ENCODE data around the gene SST.

Gene SST

DNA sequence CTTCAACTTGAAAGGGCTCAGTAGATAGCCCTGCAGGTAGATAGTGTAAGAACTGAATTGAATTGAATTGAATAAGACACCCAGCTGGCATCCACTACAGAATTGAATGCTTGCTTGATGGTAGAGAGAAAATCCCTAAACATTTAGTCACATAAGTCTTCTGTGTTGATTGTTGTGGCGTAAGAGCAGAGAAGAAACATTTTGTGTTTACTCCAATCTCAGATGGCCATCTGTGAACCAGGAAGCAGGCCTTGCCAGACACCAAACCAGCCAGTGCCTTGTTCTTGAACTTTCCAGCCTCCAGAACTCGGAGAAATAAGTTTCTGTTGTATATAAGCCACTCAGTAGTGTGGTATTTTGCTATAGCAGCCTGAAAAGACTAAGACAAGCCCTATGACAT, 43.6 kb downstream of the SST start:
- H3K36me3 ChIP-seq (ENCODE audit: insufficient read depth, low read length), result no peaks in the 10 kb centered on the region
- H3K27ac ChIP-seq (ENCODE audit: low read depth, low read length), result no peak overlapping the region
- WGBS, result 93% methylated on average over 2 of the region's 2 CpGs
- no peak overlapping the region for H3K9ac ChIP-seq (ENCODE audit: low read depth, low read length)
- H3K27me3 ChIP-seq (ENCODE audit: insufficient read depth, low read length), result peaks cover 3% of the 10 kb centered on the region; the same call in 1 of the 2 replicates
- no peak overlapping the region for H3K4me3 ChIP-seq (ENCODE audit: low read length)
- no peaks in the 10 kb centered on the region for H3K9me3 ChIP-seq (ENCODE audit: insufficient read depth, low read depth, low read length)
- peaks cover 13% of the 10 kb centered on the region for H3K4me1 ChIP-seq (ENCODE audit: insufficient read depth, low read length)

DNA sequence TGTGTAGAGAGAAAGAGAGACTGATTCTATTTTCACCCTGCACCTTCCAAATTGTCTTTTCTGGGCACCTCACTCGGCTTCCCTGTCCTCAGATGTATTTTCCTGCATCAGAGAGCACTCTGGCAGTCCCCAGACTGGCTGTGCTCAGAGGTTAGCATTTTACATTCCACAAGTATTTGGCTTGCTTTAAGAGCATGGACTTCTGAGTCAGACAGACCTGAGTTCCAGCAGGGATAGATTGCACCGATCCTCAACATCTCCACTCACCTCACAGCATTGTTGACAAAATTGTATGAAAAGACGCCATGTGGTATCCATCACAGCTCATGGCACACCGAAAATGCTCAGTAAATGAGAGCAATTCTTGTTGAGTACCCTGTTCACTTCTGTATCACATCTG, 45.6 kb downstream of the SST start:
- no peak overlapping the region for H3K4me3 ChIP-seq (ENCODE audit: low read length)
- peaks cover 27% of the 10 kb centered on the region for H3K4me1 ChIP-seq (ENCODE audit: insufficient read depth, low read length)
- H3K27me3 ChIP-seq (ENCODE audit: insufficient read depth, low read length), result peaks cover 21% of the 10 kb centered on the region
- no peaks in the 10 kb centered on the region for H3K36me3 ChIP-seq (ENCODE audit: insufficient read depth, low read length)
- H3K9ac ChIP-seq (ENCODE audit: low read depth, low read length), result no peak overlapping the region
- 85% methylated on average over 4 of the region's 4 CpGs for WGBS
- H3K9me3 ChIP-seq (ENCODE audit: insufficient read depth, low read depth, low read length), result no peaks in the 10 kb centered on the region
- H3K27ac ChIP-seq (ENCODE audit: low read depth, low read length), result no peak overlapping the region

DNA sequence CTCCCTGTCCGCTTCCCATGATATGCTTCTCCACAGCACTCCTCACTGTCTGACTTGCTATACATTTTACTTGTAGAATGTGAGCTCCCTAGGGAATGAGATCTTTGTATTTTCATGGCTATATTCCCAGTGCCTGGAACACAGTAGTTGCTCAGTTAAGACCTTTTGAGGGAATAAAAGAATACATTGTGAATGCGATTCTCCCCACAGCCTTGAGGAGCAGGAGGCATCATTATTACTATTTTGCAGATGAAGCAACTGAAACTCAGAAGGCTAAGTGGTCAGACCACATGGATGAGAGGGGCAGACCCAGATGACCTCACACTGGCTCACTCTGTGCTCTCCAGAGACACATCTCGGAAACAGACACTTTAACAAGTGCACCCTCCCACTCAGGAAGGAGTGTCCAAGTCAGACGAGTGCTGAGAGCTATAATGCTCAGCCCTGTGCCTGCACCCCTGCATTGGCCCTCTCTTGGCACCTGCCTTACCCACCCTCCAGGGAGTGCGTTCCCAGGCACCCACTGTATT, 46.8 kb downstream of the SST start:
- Histone ChIP-seq H3K27ac (ENCODE audit: low read depth, low read length) (no peak overlapping the region), H3K27me3 (ENCODE audit: insufficient read depth, low read length) (peaks cover 29% of the 10 kb centered on the region), H3K9me3 (ENCODE audit: insufficient read depth, low read depth, low read length) (no peaks in the 10 kb centered on the region), H3K9ac (ENCODE audit: low read depth, low read length) (no peak overlapping the region), H3K4me1 (ENCODE audit: insufficient read depth, low read length) (peaks cover 33% of the 10 kb centered on the region), H3K4me3 (ENCODE audit: low read length) (no peak overlapping the region), H3K36me3 (ENCODE audit: insufficient read depth, low read length) (no peaks in the 10 kb centered on the region)
- WGBS, result 78% methylated on average over 4 of the region's 5 CpGs

DNA sequence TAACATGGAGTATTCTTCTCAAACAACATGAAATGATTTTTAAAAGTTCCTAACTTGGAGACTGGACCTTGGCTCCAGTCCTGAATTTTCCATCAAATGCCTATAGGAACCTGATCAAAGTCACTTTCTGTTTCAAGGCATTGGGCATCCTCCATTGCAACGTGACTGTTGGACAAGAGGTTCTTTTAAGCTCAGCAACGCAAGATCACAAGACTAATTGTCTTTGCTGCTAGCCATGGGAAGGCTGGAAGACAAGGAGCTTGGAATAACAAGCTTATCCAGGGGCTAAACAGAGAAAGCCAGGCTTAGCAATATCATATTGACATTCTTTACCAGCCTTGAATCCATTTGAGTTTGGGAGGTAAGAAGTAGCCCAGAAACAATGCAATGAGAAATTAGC, 48.3 kb downstream of the SST start:
- no peak overlapping the region for H3K9ac ChIP-seq (ENCODE audit: low read depth, low read length)
- no peaks in the 10 kb centered on the region for H3K36me3 ChIP-seq (ENCODE audit: insufficient read depth, low read length)
- WGBS, result 92% methylated on average over 2 of the region's 2 CpGs
- no peaks in the 10 kb centered on the region for H3K9me3 ChIP-seq (ENCODE audit: insufficient read depth, low read depth, low read length)
- peaks cover 39% of the 10 kb centered on the region for H3K4me1 ChIP-seq (ENCODE audit: insufficient read depth, low read length)
- H3K27me3 ChIP-seq (ENCODE audit: insufficient read depth, low read length), result peaks cover 44% of the 10 kb centered on the region
- H3K4me3 ChIP-seq (ENCODE audit: low read length), result no peak overlapping the region
- H3K27ac ChIP-seq (ENCODE audit: low read depth, low read length), result no peak overlapping the region

DNA sequence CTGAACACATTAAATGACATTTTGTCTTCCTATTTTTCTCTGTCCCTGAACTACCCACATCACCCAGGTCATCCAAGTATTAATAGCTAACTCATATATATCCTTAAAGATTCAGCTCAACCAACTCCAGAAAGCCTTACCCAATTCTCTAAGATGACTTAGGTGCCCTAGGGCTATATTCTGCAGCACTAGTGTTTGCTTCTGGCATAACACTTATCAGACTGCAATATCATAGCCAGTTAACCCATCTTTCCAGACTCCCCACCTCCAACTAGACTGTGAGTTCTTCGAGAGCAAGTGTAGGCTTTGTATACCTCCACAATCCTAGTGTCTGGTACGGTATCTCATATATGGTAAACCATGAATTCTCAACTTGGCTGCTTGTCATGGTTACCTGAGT, 50.7 kb downstream of the SST start:
- H3K9ac ChIP-seq (ENCODE audit: low read depth, low read length), result no peak overlapping the region
- H3K27ac ChIP-seq (ENCODE audit: low read depth, low read length), result no peak overlapping the region
- H3K4me1 ChIP-seq (ENCODE audit: insufficient read depth, low read length), result peaks cover 44% of the 10 kb centered on the region
- H3K4me3 ChIP-seq (ENCODE audit: low read length), result no peak overlapping the region
- no peaks in the 10 kb centered on the region for H3K36me3 ChIP-seq (ENCODE audit: insufficient read depth, low read length)
- WGBS, result 95% methylated on average over 2 of the region's 2 CpGs
- no peaks in the 10 kb centered on the region for H3K9me3 ChIP-seq (ENCODE audit: insufficient read depth, low read depth, low read length)
- peaks cover 46% of the 10 kb centered on the region for H3K27me3 ChIP-seq (ENCODE audit: insufficient read depth, low read length)

All from HUES64 (cell line).